Activated naive CD8-positive, alpha-beta T cell (primary cell): ENCODE results near the gene WNT7A.

Source experiments
- H3K27ac Mint-ChIP-seq: one replicate; pipeline ENCODE4 v1.8.0; 2021; ENCODE audit warnings: mixed read lengths
- H3K27me3 Mint-ChIP-seq: one replicate; pipeline ENCODE4 v1.8.0; 2021; ENCODE audit warnings: mixed read lengths
- H3K36me3 Mint-ChIP-seq: one replicate; pipeline ENCODE4 v1.8.0; 2021; ENCODE audit warnings: mixed read lengths
- H3K4me1 Mint-ChIP-seq: one replicate; pipeline ENCODE4 v1.8.0; 2021; ENCODE audit warnings: low read depth, mixed read lengths
- H3K4me3 Mint-ChIP-seq: one replicate; pipeline ENCODE4 v1.8.0; 2021; ENCODE audit warnings: mild to moderate bottlenecking, mixed read lengths
- H3K9me3 Mint-ChIP-seq: one replicate; pipeline ENCODE4 v1.8.0; 2021; ENCODE audit warnings: low read depth, mixed read lengths

Gene WNT7A

DNA sequence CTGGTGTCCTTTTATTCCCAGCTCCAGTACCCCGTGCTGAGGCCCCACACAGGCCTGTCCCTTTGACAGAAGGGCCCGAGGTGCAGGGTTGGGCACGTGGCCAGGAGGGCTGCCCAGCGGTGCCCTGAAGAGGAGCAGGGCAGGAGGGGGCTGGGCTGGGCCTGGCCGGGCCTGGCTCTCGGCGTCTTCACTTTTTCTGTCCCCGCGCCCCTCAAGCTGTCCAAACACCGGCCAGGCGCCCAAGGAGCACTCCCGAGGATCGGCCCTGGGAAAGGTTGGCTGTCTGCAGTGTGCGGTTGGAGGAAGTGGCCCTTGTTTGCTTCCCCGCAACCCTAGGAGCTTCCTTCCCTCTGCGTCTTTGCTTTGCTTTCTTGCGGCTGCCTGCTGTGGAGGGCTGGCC lies 84.1 kb downstream of the WNT7A start:
- no peaks in the 10 kb centered on the region for H3K9me3 Mint-ChIP-seq
- H3K4me1 Mint-ChIP-seq: peaks cover 14% of the 10 kb centered on the region
- H3K36me3 Mint-ChIP-seq: no peaks in the 10 kb centered on the region
- no peak overlapping the region for H3K4me3 Mint-ChIP-seq
- no peak overlapping the region for H3K27ac Mint-ChIP-seq
- no peaks in the 10 kb centered on the region for H3K27me3 Mint-ChIP-seq

DNA sequence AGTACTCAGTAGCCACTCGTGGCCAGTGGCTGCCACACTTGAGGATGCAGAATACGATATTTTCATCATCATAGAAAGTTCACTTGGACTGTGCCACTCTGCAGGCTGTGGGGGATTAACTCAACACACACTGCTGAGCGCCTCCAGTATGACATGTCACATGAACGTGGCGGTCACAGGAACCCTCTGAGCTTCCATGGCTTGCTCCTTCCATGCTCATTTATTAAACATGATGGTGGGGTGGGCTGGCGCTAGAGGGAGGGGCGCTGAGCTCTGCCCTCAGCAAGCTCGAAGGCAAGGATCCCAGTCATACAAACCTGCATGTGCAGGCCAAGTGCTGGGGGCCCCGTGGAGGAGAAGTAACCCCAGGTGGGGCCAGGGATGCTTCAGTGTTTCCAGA lies 85.5 kb downstream of the WNT7A start:
- Mint-ChIP-seq H3K9me3 (no peaks in the 10 kb centered on the region), H3K27me3 (no peaks in the 10 kb centered on the region)

DNA sequence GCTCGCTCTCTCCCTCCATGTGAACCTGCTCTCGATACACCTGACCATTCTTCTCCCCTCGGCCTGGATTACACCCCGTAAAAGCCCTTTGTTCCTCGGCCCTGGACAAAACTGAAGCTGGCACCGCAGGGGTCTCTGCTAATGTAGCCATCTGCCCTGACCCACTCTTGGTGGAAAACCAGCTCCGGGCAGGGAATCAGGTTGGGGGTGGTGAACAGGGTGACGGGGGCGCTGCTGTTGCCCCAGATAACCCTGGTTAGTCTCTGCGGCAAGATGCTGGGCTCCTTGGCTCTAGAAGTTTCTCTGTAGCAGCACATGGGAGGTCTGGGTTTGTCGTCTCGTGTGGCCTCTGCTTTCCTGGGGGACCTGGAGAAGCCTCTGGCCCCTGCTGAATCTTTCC lies 86.4 kb downstream of the WNT7A start:
- no peaks in the 10 kb centered on the region for H3K27me3 Mint-ChIP-seq
- no peaks in the 10 kb centered on the region for H3K36me3 Mint-ChIP-seq
- H3K9me3 Mint-ChIP-seq: no peaks in the 10 kb centered on the region
- no peak overlapping the region for H3K27ac Mint-ChIP-seq
- H3K4me1 Mint-ChIP-seq: peaks cover 14% of the 10 kb centered on the region
- H3K4me3 Mint-ChIP-seq: no peak overlapping the region

More for the DNA sequence above, 85.5 kb downstream of the WNT7A start:
- Mint-ChIP-seq H3K4me3 (no peak overlapping the region), H3K27ac (no peak overlapping the region), H3K4me1 (peaks cover 14% of the 10 kb centered on the region), H3K36me3 (no peaks in the 10 kb centered on the region)

DNA sequence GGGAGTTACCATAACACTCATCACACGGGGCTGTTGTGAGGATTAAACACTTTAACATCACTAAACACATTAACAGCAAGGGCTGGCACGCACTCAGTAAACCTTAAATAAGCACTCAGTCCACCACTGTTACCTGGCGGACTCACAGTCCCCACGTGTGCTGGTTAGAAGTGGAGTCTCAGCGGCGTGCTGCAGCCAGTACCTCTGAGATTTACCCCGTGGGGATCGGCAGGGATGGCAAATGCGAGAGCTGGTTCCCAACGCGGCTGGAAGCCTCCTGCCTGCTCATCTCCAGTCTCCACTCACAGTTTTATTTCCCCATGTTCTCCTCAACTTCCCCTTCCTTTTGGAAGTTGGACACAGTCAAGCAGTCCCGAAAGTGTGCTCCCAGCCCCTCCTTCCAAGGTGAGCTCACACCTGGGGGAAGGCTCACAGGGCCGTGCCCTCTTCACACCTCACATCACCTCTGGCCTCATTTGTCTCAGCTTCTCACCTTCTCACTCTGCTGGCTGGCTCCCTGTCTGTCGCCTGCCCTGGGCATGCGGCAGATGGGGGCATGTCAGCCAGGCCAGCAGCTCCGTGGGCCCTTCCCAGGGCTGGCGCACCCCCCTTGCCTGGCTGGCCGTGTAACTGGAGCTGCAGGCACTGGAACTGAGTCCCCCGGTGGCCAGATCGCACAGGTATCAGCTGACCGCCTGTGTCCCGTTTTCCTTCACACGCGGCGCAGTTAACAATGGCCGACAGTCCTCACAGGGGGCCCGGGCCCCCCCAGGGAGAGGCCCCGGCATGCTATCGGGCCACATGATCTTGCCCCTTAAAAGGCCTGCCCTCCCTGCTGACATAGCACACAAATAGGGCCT lies 87.1 kb downstream of the WNT7A start:
- Mint-ChIP-seq H3K36me3 (no peaks in the 10 kb centered on the region), H3K4me3 (no peak overlapping the region), H3K27ac (no peak overlapping the region), H3K9me3 (no peaks in the 10 kb centered on the region), H3K27me3 (no peaks in the 10 kb centered on the region), H3K4me1 (peaks cover 14% of the 10 kb centered on the region)

DNA sequence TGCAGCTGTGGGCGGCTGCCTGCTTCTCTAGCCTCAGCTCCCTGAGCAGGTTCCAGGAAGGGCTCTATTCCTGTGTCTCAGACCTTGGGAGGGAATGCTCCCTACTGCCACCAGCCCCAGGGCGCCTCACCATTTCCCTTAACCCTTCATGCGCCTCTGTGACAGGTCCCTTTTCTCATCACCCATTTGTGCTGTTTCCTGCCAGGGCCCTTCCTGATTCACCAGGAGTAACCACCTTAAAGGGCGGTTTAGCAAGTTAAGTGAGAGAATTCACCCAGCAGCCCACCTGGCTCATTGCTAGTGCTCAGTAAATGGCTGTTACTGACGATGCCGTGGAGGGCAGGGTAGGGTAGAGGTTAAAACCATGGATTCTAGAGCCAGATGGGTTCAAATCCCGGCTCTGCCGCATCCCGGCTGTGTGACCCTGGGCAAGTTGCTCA lies 87.8 kb downstream of the WNT7A start:
- H3K27ac Mint-ChIP-seq: no peak overlapping the region
- no peaks in the 10 kb centered on the region for H3K9me3 Mint-ChIP-seq
- H3K36me3 Mint-ChIP-seq: no peaks in the 10 kb centered on the region
- no peaks in the 10 kb centered on the region for H3K27me3 Mint-ChIP-seq
- H3K4me3 Mint-ChIP-seq: no peak overlapping the region
- peaks cover 9% of the 10 kb centered on the region for H3K4me1 Mint-ChIP-seq

DNA sequence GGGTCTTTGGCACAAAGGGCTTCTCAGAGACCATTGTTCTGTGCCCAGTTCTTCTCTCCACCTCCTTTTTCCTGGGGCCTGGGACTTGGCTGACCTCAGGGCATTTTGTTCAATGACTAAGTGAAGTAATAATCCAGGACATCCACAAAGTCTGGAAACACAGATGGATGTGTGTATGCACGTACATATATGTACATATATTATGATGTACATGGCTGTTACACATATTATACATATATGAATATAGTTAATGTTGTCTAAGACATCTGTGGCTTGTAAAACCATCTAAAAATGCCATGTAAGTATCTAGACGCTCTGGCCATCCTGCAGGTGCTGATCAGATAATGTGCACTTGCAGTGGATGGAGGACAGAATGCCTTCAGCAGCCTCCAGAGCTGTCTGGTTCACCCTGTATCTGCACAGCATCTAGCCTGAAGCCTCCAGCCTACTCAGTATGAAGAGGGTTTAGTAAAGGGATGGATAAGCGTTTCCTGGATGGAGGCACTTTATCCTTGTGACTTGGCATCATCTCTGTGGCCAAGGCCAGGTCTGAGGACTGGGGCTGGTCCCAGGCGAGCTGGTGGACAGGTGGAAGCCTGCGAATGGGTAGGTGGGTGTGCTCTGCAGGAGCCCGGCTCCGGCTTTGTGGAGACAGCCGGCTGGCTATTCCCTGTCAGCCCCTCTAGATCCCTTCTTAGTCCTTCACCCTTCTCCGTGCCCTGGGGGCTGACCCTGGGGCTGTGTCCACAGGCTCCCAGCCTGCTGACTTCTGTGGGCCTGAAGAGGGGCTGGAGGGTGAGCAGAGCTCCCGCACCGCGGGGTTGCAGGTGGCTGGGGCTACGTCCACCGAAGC lies 88.4 kb downstream of the WNT7A start:
- Mint-ChIP-seq H3K4me3 (no peak overlapping the region), H3K9me3 (no peaks in the 10 kb centered on the region), H3K36me3 (no peaks in the 10 kb centered on the region), H3K27ac (no peak overlapping the region), H3K4me1 (peaks cover 2% of the 10 kb centered on the region), H3K27me3 (no peaks in the 10 kb centered on the region)

DNA sequence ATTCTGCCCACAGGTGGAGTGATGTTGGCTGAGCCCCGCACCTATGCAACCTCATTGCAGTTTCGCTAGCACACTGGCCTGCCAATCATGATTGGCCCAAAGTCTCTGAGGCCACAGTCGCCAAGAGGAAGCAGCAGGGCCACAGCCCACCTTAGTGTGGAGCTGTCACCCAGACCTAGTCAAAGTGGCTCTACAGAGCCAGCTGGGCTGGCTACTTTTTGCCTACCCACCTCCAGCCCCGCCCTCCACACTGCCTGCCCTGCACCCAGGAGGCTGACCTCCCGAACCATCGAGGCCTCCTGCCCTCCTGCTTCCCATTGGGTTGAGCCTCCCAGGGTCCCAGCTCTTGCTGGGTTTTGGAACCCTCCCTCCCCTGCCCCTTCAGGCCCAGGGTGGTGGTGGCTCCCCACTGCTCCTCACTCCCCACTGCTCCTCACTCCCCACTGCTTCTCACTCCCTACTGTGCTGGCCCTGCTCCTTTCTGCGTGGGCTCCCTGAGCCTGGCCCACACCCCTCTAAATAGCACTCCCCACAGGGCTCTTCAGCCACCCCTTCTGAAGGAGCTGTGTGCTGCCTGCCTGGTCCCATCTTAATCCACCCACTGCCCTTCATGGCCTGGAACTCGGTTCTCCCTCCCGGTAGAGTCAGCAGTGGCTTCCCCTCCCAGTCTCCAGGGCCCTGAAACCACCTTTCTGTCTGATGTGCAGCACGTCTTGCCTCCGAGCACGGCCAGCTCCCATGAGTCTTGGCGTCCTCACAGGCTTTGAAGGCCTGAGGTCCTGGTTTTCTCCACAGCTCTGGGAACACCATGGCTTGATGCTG lies 89.3 kb downstream of the WNT7A start:
- no peaks in the 10 kb centered on the region for H3K27me3 Mint-ChIP-seq
- no peaks in the 10 kb centered on the region for H3K4me1 Mint-ChIP-seq
- H3K27ac Mint-ChIP-seq: no peak overlapping the region
- H3K36me3 Mint-ChIP-seq: no peaks in the 10 kb centered on the region
- H3K4me3 Mint-ChIP-seq: no peak overlapping the region
- H3K9me3 Mint-ChIP-seq: no peaks in the 10 kb centered on the region

DNA sequence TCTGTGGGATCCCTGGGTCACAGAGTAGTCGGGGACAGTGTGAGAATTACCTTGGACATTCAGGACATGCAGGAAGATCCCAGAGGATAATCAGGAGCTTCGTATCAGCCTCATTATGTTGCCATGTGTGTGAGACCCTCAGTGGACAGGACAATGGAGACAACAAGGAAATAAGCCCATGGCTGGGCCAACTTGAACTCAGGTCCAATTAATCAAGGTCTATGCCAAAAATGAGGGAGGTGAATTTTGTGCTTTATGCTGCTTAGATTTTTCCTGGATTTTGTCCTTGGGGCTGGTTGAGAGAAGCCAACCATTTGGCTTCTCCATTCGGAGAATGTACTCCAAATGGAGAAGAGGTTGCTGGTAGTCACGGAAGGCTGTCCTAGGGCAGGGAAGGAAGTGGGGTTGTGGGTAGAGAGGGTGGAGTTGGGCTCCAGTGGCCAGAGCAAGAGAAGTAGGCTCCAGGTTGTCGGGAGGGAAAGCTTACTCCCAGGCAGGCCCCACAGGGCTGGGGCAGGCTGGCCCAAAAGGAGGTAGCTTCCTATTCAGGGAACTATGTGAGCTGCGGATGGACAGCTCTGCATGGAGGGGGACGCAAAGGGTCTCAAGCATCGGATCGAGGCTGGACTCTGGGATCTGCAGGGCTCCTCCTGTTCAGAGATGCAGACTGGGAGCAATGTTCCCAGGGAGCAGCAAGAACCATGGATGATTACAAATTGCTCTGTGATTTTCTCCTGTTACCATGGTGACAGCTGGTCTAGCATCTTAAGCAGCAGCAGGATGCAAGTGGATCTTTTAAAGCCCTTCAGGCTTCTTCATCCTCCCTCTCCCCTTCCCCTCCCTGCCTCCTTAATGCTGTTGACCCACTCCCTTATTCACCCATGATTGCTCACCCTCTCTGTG lies 91.1 kb downstream of the WNT7A start:
- H3K36me3 Mint-ChIP-seq: no peaks in the 10 kb centered on the region
- peaks cover 3% of the 10 kb centered on the region for H3K27me3 Mint-ChIP-seq
- H3K27ac Mint-ChIP-seq: no peak overlapping the region
- no peaks in the 10 kb centered on the region for H3K9me3 Mint-ChIP-seq
- no peak overlapping the region for H3K4me3 Mint-ChIP-seq
- H3K4me1 Mint-ChIP-seq: no peaks in the 10 kb centered on the region

DNA sequence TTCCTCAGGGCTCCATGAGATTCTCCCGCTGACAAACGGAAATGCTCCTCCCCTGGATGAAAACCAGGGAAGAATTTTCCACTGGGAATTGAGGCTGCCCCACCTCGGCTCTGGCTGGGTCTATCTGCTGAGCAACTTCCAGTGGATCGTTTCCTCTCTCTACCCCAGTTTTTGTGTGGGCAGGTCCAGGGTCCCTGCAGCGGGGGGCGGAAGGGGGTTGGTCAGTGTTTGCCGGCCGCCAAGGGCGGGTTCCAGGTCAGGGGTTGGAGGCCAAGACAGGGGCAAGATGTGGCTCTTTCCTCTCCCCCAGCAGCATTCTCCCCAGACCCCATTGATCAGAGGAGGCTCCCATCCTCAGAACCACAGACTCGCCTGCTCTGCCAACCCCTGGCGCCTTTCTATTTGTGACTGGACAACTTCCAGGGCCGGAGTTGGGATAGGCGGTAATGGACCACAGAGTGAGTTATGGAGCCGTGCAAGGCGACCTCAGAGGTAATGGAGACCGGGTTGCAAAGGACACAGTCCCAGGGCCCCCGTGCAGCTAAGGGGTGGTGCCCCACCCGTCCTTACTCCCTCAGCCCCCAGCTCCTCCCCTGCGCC lies 92.2 kb downstream of the WNT7A start:
- Mint-ChIP-seq H3K4me3 (no peak overlapping the region), H3K9me3 (no peaks in the 10 kb centered on the region), H3K27ac (no peak overlapping the region), H3K27me3 (peaks cover 3% of the 10 kb centered on the region), H3K4me1 (peaks cover 2% of the 10 kb centered on the region), H3K36me3 (no peaks in the 10 kb centered on the region)

DNA sequence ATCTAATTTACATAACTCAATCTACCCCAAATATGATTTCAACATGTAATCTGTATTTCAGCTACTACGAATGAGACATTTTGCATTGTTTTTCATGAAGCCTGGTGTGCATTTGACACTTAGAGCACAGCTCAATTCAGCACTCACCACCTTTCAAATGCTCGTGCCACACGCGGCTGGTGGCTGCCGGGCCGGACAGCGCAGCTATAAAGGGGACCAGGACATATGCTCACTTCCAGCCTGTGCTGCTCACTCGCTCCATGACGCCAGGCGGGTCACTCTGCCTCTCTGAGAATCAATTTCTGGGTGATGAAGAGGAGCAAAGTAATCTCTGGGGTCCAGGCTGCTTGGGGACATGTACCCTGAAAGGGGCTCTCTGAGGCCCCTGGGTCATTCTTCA lies 93.1 kb downstream of the WNT7A start:
- no peak overlapping the region for H3K27ac Mint-ChIP-seq
- no peaks in the 10 kb centered on the region for H3K9me3 Mint-ChIP-seq
- H3K4me3 Mint-ChIP-seq: no peak overlapping the region
- no peaks in the 10 kb centered on the region for H3K36me3 Mint-ChIP-seq
- H3K27me3 Mint-ChIP-seq: peaks cover 3% of the 10 kb centered on the region
- H3K4me1 Mint-ChIP-seq: peaks cover 5% of the 10 kb centered on the region

DNA sequence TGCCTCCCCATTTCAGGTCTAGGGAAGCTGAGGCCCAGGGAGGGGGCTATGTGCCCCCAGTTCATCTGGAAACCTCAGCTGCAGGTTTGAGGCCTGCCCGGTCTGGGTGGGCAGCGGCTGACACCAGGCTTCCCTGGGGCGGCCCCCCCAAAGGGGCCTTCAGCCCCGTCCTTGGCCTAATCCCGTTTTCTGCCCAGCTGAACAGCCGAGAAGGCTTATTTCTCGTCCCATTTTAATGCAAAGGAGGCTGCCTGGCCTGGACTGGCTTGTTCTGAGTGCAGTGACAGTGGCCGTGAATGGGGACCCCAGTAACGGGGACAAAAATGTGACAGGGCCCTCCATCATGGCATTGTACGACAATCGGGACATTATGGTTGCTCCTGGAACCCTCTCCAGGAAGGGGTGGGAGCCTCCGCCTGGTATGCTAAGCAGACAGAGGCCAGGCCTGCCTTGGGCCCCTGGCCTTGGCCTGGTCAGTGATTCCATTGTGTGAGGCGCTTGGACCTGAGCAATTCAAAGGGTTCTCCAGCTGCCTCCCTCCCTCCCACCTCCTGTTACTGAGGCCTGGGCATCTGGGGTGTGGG lies 93.9 kb downstream of the WNT7A start:
- Mint-ChIP-seq H3K4me1 (peaks cover 5% of the 10 kb centered on the region), H3K4me3 (no peak overlapping the region), H3K27me3 (peaks cover 3% of the 10 kb centered on the region), H3K27ac (no peak overlapping the region), H3K9me3 (no peaks in the 10 kb centered on the region), H3K36me3 (no peaks in the 10 kb centered on the region)

DNA sequence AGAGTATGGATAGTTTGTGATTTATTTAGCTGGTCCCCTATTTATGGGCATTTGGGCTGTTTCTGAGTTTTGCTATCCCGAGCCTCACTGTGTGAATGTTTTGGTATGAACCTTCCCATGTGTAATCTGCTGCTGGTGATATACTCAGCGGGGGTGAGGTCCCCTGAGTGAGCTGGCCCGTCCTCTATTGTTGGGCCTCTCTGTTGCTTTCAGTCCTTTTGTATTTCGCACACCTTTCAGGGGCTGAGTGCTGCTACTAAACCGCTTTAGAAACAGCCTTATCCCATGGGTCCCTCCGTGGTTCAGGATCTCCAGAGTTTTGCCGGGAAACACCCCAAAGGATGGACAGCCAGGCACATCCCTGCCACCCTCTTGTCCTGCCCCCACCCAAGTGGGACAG lies 94.5 kb downstream of the WNT7A start:
- H3K27ac Mint-ChIP-seq: no peak overlapping the region
- H3K4me3 Mint-ChIP-seq: no peak overlapping the region
- no peaks in the 10 kb centered on the region for H3K36me3 Mint-ChIP-seq
- peaks cover 3% of the 10 kb centered on the region for H3K27me3 Mint-ChIP-seq
- no peaks in the 10 kb centered on the region for H3K9me3 Mint-ChIP-seq
- peaks cover 5% of the 10 kb centered on the region for H3K4me1 Mint-ChIP-seq

DNA sequence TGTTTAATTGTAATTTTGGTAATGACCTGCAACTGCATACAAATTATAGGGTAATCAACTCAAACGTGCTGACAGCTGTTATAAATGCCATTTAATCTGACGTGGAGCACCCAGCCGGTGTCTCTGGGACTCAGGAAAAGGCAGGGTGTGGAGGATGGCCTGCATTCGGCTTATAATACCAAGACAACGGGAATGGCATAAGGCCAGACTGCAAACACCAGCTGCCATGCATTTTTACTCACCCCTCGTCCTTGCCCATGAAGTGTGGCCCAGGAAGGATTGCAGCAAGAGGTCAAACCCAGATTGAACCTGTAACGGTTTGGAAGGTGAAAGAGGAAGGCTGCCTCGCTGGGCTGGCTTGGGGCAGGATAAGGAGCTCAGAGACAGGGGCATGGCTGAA lies 96.4 kb downstream of the WNT7A start:
- Mint-ChIP-seq H3K9me3 (no peaks in the 10 kb centered on the region), H3K36me3 (no peaks in the 10 kb centered on the region), H3K4me1 (peaks cover 5% of the 10 kb centered on the region), H3K27me3 (peaks cover 3% of the 10 kb centered on the region), H3K4me3 (no peak overlapping the region), H3K27ac (no peak overlapping the region)
